Caco-2 (cell line): ENCODE results near the gene DRC7. TPM values are rescaled to one million over a fixed set of nuclear protein-coding genes. Genes with fewer than 3 reads are reported as not detected.

ENCODE experiments used
- BruUV-seq: library from RNA; stranded (reverse); fragments of 400-500 nt; replicated peaks from 2 replicates; lab custom pipeline; 2021; lab: Mats Ljungman, UMichigan
- CTCF ChIA-PET: fragments of 300-600 bp; sonication (Branson Sonifier 250); formaldehyde crosslinking; loops from one replicate; lab custom pipeline; 2022; ENCODE audit warnings: antibody characterized with exemption; lab: Charles Lee
- POLR2A ChIA-PET: fragments of 300-600 bp; sonication (Branson Sonifier 250); formaldehyde crosslinking; loops from one replicate; lab custom pipeline; 2022; ENCODE audit warnings: antibody characterized with exemption; lab: Charles Lee
- DNase-seq, 2 experiments: peaks; one replicate each; pipeline versions ENCODE4 v3.0.0 to v3.0.0-alpha.2; 2020 to 2022
- H3K27me3 ChIP-seq: replicated peaks from 2 replicates; pipeline ENCODE4 v1.6.0; 2011; ENCODE audit warnings: low read length; ENCODE audit not compliant: control insufficient read depth, insufficient read depth
- H3K36me3 ChIP-seq: 2 replicates; pipeline ENCODE4 v1.5.1; 2011; ENCODE audit warnings: low read length; ENCODE audit not compliant: control insufficient read depth, insufficient read depth
- H3K4me1 ChIP-seq: fragments of 250-450 bp; sonication (Bioruptor Pico); 2 replicates; pipeline ENCODE4 v1.5.1; 2020; ENCODE audit warnings: mild to moderate bottlenecking
- H3K4me3 ChIP-seq: 2 replicates; pipeline ENCODE4 v1.5.1; 2011; ENCODE audit warnings: low read depth, mild to moderate bottlenecking, control low read depth, low read length
- H3K9me3 ChIP-seq: fragments of 250-450 bp; sonication (Bioruptor Pico); 2 replicates; pipeline ENCODE4 v1.5.1; 2020; ENCODE audit warnings: mild to moderate bottlenecking, moderate library complexity
- H3K27ac Mint-ChIP-seq: one replicate; pipeline ENCODE4 v1.8.0; 2022; ENCODE audit warnings: mixed read lengths; ENCODE audit not compliant: unreplicated experiment
- H3K27me3 Mint-ChIP-seq: one replicate; pipeline ENCODE4 v1.8.0; 2022; ENCODE audit warnings: mixed read lengths; ENCODE audit not compliant: insufficient read depth, unreplicated experiment
- H3K36me3 Mint-ChIP-seq: one replicate; pipeline ENCODE4 v1.8.0; 2022; ENCODE audit warnings: mild to moderate bottlenecking, mixed read lengths; ENCODE audit not compliant: insufficient read depth, unreplicated experiment
- H3K4me1 Mint-ChIP-seq: one replicate; pipeline ENCODE4 v1.8.0; 2022; ENCODE audit warnings: low read depth, mixed read lengths; ENCODE audit not compliant: unreplicated experiment
- H3K4me3 Mint-ChIP-seq: one replicate; pipeline ENCODE4 v1.8.0; 2022; ENCODE audit warnings: mild to moderate bottlenecking, moderate library complexity, mixed read lengths; ENCODE audit not compliant: unreplicated experiment
- H3K9me3 Mint-ChIP-seq: one replicate; pipeline ENCODE4 v1.8.0; 2022; ENCODE audit warnings: mixed read lengths; ENCODE audit not compliant: unreplicated experiment
- intact Hi-C: fragments of 100-400 bp; cut with micrococcal nuclease; formaldehyde crosslinking; loops from one replicate; pipeline ENCODE4 v1.10.0; 2022; ENCODE audit not compliant: unreplicated experiment
- total RNA-seq: library from RNA; stranded (reverse); gene quantifications from 2 replicates; pipeline ENCODE4 v1.2.3, GENCODE V29; 2022
- TF ChIP-seq, protein P1 (sequence below), 2 experiments: fragments of 200-600 bp in 1 of 2; IDR thresholded peaks; 1 replicate in 1 of 2; 2 replicates in 1 of 2; pipeline versions ENCODE4 v1.5.1 to v1.8.0; 2011 to 2022; ENCODE audit warnings: antibody characterized with exemption in 1 of 2, control low read depth in 1 of 2, inconsistent platforms in 1 of 2, low read depth in 1 of 2, low read length in 1 of 2, mild to moderate bottlenecking in 1 of 2, moderate library complexity in 1 of 2; ENCODE audit not compliant: insufficient read depth in 1 of 2, severe bottlenecking in 1 of 2, unreplicated experiment in 1 of 2

The DRC7 gene
- total RNA-seq, 1 experiment from 2014 or later = 1.1 TPM

DNA sequence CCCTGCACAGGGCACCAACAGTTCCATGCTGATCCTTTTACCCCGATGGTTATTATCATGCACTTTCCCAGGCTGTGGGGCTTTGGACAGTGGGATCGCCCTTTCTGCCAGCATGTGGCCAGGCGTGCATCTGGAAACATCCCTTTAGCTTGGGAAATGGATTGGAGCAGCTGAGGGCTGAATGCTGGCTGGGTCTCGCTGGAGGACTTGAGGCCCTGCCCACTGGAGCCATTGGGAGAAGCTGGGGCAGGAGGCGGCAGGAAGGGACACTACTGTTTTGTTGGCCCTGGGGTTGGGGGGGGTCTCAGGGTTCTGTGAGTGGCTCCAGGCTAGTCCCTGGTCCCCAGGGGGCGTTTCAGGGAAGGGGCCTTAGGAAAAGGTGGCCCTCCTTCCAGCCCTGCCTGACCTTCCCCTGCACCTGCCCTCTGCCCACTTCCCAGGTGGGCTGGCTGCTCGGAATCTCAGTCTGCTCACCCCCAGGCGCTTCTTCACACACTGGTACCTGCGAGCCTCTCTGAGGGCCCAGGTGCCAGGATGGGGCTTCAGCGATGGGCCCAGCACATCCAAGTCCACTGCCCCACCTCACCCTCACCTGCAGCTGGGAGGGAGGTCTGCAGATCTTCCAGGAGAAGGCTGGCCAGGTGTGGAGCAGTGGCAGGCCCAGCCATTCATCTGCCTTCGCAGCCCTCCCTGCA, 28.1 kb upstream of the DRC7 start:
- Mint-ChIP-seq H3K4me3 (no peak overlapping the region), H3K27ac (no peak overlapping the region), H3K4me1 (no peaks in the 10 kb centered on the region), H3K27me3 (no peaks in the 10 kb centered on the region), H3K36me3 (peaks cover 18% of the 10 kb centered on the region), H3K9me3 (no peaks in the 10 kb centered on the region)
- Histone ChIP-seq H3K4me1 (peaks cover 7% of the 10 kb centered on the region), H3K9me3 (no peaks in the 10 kb centered on the region), H3K36me3 (peaks cover 6% of the 10 kb centered on the region; the same call in 1 of the 2 replicates), H3K4me3 (no peak overlapping the region), H3K27me3 (no peaks in the 10 kb centered on the region)
- ChIA-PET POLR2A (no interaction called here), CTCF (interaction anchor here (1.1 kb wide), 1 partner anchor 12 kb away, joined by 3 read pairs; no protein-coding TSS in a partner anchor)
- no TSS peak for BruUV-seq
- intact Hi-C loops = loop anchor here (5.0 kb wide), 2 partner anchors 36 to 71 kb away; partner anchors contain the start of gene KATNB1
- TF ChIP-seq, protein P1, sequence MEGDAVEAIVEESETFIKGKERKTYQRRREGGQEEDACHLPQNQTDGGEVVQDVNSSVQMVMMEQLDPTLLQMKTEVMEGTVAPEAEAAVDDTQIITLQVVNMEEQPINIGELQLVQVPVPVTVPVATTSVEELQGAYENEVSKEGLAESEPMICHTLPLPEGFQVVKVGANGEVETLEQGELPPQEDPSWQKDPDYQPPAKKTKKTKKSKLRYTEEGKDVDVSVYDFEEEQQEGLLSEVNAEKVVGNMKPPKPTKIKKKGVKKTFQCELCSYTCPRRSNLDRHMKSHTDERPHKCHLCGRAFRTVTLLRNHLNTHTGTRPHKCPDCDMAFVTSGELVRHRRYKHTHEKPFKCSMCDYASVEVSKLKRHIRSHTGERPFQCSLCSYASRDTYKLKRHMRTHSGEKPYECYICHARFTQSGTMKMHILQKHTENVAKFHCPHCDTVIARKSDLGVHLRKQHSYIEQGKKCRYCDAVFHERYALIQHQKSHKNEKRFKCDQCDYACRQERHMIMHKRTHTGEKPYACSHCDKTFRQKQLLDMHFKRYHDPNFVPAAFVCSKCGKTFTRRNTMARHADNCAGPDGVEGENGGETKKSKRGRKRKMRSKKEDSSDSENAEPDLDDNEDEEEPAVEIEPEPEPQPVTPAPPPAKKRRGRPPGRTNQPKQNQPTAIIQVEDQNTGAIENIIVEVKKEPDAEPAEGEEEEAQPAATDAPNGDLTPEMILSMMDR (IDR thresholded peaks at IDR 0.05; ENCODE audit: insufficient read depth in 1 of 2, low read depth in 1 of 2, low read length in 1 of 2, severe bottlenecking in 1 of 2, unreplicated experiment in 1 of 2) = no peak
- no peak for DNase-seq

DNA sequence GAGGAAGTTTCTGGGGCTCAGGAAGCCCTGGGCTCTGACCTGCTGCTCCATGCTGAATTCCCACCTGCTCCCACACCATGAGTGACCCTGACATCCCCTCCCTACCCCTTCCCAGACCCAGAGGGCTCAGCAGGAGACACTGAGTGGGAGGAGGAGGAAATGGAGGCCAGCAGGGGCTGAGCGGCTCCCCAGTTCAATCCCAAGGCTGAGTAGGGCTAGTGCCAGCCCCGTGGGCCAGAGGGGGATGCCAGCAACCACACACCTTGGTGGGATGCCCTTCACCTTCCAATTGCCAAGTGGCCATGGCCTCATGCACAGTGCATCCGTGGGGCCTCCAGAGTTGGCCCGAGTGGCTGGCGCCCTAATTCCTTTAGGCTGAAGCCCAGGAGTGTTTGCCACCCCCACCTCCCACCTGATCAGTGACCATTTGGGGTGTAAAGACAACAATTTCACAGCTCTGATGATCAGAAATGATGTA, 27.5 kb upstream of the DRC7 start:
- H3K4me3 ChIP-seq = no peak overlapping the region
- no peaks in the 10 kb centered on the region for H3K27me3 ChIP-seq
- H3K27me3 Mint-ChIP-seq = no peaks in the 10 kb centered on the region
- H3K4me1 ChIP-seq = peaks cover 9% of the 10 kb centered on the region
- H3K9me3 ChIP-seq = no peaks in the 10 kb centered on the region
- no peak for DNase-seq
- intact Hi-C loops = loop anchor here (5.0 kb wide), 2 partner anchors 35 to 70 kb away; partner anchors contain the start of gene KATNB1
- no peak overlapping the region for H3K27ac Mint-ChIP-seq
- H3K4me1 Mint-ChIP-seq = no peaks in the 10 kb centered on the region
- BruUV-seq = no TSS peak
- ChIA-PET POLR2A (no interaction called here), CTCF (interaction anchor here (0.7 to 1.1 kb wide), 4 partner anchors 13 to 57 kb away, joined by 3 read pairs; no protein-coding TSS in a partner anchor)
- peaks cover 16% of the 10 kb centered on the region for H3K36me3 Mint-ChIP-seq
- TF ChIP-seq, protein P1 (IDR thresholded peaks at IDR 0.05; ENCODE audit: insufficient read depth in 1 of 2, low read depth in 1 of 2, low read length in 1 of 2, severe bottlenecking in 1 of 2, unreplicated experiment in 1 of 2) = no peak
- H3K9me3 Mint-ChIP-seq = no peaks in the 10 kb centered on the region
- no peak overlapping the region for H3K4me3 Mint-ChIP-seq
- H3K36me3 ChIP-seq = peaks cover 4% of the 10 kb centered on the region; the same call in 1 of the 2 replicates

DNA sequence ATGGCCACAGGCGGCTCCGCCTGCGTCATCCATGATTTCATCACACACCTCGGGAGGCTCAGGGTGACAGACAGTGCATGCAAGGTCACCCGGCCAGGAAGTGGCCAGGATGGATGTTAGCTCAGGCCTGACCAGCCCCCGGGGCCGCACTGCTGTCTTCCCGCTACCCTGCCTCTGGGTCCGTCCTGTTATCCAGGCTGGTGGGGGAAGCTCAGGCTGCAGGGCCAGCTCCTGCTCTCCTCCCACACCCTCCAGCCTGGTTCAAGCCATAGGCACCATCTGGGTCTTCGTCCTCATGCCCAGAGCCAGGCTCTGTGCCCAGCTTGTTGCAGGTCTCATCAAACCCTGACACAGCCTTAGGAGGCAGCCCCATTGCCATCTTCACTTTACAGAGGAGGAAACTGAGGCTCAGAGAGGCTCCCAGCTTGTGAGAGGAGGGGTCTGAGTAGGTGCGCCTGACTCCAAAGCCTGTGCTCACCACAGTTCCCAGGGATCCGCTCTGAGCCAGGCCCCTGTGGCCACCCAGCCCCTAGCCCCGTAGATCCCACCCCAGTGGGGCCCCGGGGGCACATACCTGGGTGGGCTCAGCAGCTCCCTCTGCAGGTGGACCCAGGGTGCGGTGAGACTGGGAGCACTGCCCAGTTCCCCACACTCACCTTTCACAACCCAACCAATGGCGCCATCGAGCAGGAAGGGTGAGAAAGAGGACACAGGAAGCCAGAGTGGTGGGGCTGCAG, 26.9 kb upstream of the DRC7 start:
- Mint-ChIP-seq H3K36me3 (peaks cover 10% of the 10 kb centered on the region), H3K27me3 (no peaks in the 10 kb centered on the region), H3K9me3 (no peaks in the 10 kb centered on the region), H3K4me3 (no peak overlapping the region), H3K4me1 (no peaks in the 10 kb centered on the region), H3K27ac (no peak overlapping the region)
- H3K9me3 ChIP-seq = no peaks in the 10 kb centered on the region
- POLR2A ChIA-PET = no interaction called here
- no peak overlapping the region for H3K4me3 ChIP-seq
- CTCF ChIA-PET = interaction anchor here (0.6 to 1.1 kb wide), 6 partner anchors 13 to 336 kb away, joined by 3 to 4 read pairs (median 3); no protein-coding TSS in a partner anchor
- H3K27me3 ChIP-seq = no peaks in the 10 kb centered on the region
- peaks cover 4% of the 10 kb centered on the region; the same call in 1 of the 2 replicates for H3K36me3 ChIP-seq
- no TSS peak for BruUV-seq
- peak in 1 of 2 experiments; percentile 66 for DNase-seq
- TF ChIP-seq, protein P1 (IDR thresholded peaks at IDR 0.05; ENCODE audit: insufficient read depth in 1 of 2, low read depth in 1 of 2, low read length in 1 of 2, severe bottlenecking in 1 of 2, unreplicated experiment in 1 of 2) = peak in 1 of 2 experiments; percentile 41
- H3K4me1 ChIP-seq = peaks cover 15% of the 10 kb centered on the region
- intact Hi-C loops = loop anchor here (5.0 kb wide), 2 partner anchors 35 to 70 kb away; partner anchors contain the start of gene KATNB1
